ENCODE data around the gene INSYN1.

DNA sequence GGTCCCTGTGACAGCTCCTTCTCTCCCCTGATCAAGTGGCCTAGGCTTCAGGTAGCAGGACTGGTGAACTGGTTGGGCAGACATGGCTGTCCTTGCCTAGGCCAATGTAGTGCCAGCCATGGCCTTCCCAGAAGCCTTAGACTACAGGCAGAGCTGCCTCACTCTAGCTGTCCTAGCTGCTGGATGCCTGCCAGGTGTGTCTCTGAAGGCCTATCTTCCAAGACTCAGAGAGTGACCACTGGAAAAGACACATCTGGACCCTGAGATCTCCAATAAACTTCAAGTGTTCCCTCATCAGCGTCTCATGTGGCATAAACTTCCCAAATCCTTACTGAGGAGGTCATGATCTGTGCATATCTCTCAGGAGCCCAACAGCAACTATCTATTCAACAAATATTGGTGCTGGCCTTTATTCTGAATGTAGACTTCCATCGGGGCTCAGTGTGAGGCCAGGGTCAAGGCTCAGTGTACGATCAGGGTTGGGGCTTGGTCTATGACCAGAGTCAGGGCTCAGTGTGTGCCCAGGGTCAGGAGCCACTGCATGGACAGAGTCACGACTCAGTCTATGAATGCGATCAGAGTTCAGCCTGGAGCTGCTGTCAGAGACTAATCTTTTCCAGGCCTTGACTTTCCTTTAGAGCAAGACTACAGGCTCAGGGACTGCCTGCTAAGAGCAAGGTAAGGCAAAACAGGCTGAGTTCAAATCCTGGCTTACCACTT is 36.5 kb upstream of the INSYN1 start:
- no peak for TF ChIP-seq POLR2AphosphoS5 (IDR thresholded peaks at IDR 0.05)
- TF ChIP-seq, protein P1, sequence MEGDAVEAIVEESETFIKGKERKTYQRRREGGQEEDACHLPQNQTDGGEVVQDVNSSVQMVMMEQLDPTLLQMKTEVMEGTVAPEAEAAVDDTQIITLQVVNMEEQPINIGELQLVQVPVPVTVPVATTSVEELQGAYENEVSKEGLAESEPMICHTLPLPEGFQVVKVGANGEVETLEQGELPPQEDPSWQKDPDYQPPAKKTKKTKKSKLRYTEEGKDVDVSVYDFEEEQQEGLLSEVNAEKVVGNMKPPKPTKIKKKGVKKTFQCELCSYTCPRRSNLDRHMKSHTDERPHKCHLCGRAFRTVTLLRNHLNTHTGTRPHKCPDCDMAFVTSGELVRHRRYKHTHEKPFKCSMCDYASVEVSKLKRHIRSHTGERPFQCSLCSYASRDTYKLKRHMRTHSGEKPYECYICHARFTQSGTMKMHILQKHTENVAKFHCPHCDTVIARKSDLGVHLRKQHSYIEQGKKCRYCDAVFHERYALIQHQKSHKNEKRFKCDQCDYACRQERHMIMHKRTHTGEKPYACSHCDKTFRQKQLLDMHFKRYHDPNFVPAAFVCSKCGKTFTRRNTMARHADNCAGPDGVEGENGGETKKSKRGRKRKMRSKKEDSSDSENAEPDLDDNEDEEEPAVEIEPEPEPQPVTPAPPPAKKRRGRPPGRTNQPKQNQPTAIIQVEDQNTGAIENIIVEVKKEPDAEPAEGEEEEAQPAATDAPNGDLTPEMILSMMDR (IDR thresholded peaks at IDR 0.05) = no peak
- TF ChIP-seq POLR2A (IDR thresholded peaks at IDR 0.05) = no peak

All from prostate gland (tissue), 2 donors.